ENCODE data around the gene ITGB6. TPM values are rescaled to one million over a fixed set of nuclear protein-coding genes. Genes with fewer than 3 reads are reported as not detected.
A peak's percentile ranks its signal among the peaks of the same experiment; 100 is the strongest.

The ITGB6 gene
- total RNA-seq, 1 donor from 2014 or later: not detected

GRCh38 chr2:160073284-160073888 lies 126.7 kb downstream of the ITGB6 start:
- H3K4me1 Mint-ChIP-seq: no peaks in the 10 kb centered on the region
- no peak overlapping the region for H3K4me3 Mint-ChIP-seq
- no peak for DNase-seq (ENCODE audit: low read depth, low spot score)
- H3K9me3 Mint-ChIP-seq: peaks cover 10% of the 10 kb centered on the region
- H3K27ac Mint-ChIP-seq (ENCODE audit: unreplicated experiment): no peak overlapping the region
- H3K36me3 Mint-ChIP-seq (ENCODE audit: low read depth): peaks cover 2% of the 10 kb centered on the region
- TF ChIP-seq CTCF (conservative IDR thresholded peaks at IDR 0.05): no peak
- H3K27me3 Mint-ChIP-seq (ENCODE audit: low read depth): peaks cover 3% of the 10 kb centered on the region

GRCh38 chr2:160068906-160069305 lies 131.2 kb downstream of the ITGB6 start:
- Mint-ChIP-seq H3K36me3 (ENCODE audit: low read depth) (peaks cover 9% of the 10 kb centered on the region), H3K27me3 (ENCODE audit: low read depth) (peaks cover 9% of the 10 kb centered on the region), H3K4me1 (no peaks in the 10 kb centered on the region), H3K9me3 (peaks cover 17% of the 10 kb centered on the region), H3K27ac (ENCODE audit: unreplicated experiment) (no peak overlapping the region), H3K4me3 (no peak overlapping the region)
- TF ChIP-seq CTCF (conservative IDR thresholded peaks at IDR 0.05): no peak
- DNase-seq (ENCODE audit: low read depth, low spot score): no peak

GRCh38 chr2:160064916-160065315 lies 135.2 kb downstream of the ITGB6 start:
- peaks cover 11% of the 10 kb centered on the region for H3K9me3 Mint-ChIP-seq
- peaks cover 7% of the 10 kb centered on the region for H3K36me3 Mint-ChIP-seq (ENCODE audit: low read depth)
- peaks cover 40% of the 10 kb centered on the region for H3K27me3 Mint-ChIP-seq (ENCODE audit: low read depth)

GRCh38 chr2:160063879-160064612 lies 136.0 kb downstream of the ITGB6 start:
- peaks cover 8% of the 10 kb centered on the region for H3K4me1 Mint-ChIP-seq
- H3K4me3 Mint-ChIP-seq: no peak overlapping the region
- no peak for DNase-seq (ENCODE audit: low read depth, low spot score)
- no peak overlapping the region for H3K27ac Mint-ChIP-seq (ENCODE audit: unreplicated experiment)
- H3K9me3 Mint-ChIP-seq: peaks cover 11% of the 10 kb centered on the region
- peaks cover 45% of the 10 kb centered on the region for H3K27me3 Mint-ChIP-seq (ENCODE audit: low read depth)
- TF ChIP-seq CTCF (conservative IDR thresholded peaks at IDR 0.05): no peak
- H3K36me3 Mint-ChIP-seq (ENCODE audit: low read depth): peaks cover 7% of the 10 kb centered on the region

More at GRCh38 chr2:160064916-160065315, 135.2 kb downstream of the ITGB6 start:
- DNase-seq (ENCODE audit: low read depth, low spot score): no peak
- H3K4me3 Mint-ChIP-seq: peak overlapping the region; percentile 39
- TF ChIP-seq CTCF (conservative IDR thresholded peaks at IDR 0.05): no peak
- H3K4me1 Mint-ChIP-seq: peaks cover 8% of the 10 kb centered on the region
- no peak overlapping the region for H3K27ac Mint-ChIP-seq (ENCODE audit: unreplicated experiment)

- no peak for TF ChIP-seq CTCF (conservative IDR thresholded peaks at IDR 0.05)
- H3K27me3 Mint-ChIP-seq (ENCODE audit: low read depth): peaks cover 45% of the 10 kb centered on the region
- H3K9me3 Mint-ChIP-seq: peaks cover 7% of the 10 kb centered on the region
- H3K4me1 Mint-ChIP-seq: peaks cover 10% of the 10 kb centered on the region
- H3K4me3 Mint-ChIP-seq: peak overlapping the region; percentile 79
- DNase-seq (ENCODE audit: low read depth, low spot score): no peak
- no peak overlapping the region for H3K27ac Mint-ChIP-seq (ENCODE audit: unreplicated experiment)
- H3K36me3 Mint-ChIP-seq (ENCODE audit: low read depth): peaks cover 7% of the 10 kb centered on the region
Observed at GRCh38 chr2:160063271-160063670, 136.8 kb downstream of the ITGB6 start.
